Measurements from ENCODE around the gene KRTAP17-1. TPM values are rescaled to one million over a fixed set of nuclear protein-coding genes. Genes with fewer than 3 reads are reported as not detected.

KRTAP17-1 gene
- total RNA-seq, 2 donors from 2014 or later = 0.46 to 0.48 TPM

GRCh38 chr17:41339571-41340172 lies 24.2 kb upstream of the KRTAP17-1 start:
- Mint-ChIP-seq H3K27ac (no peak overlapping the region), H3K36me3 (ENCODE audit: low read depth) (no peaks in the 10 kb centered on the region), H3K4me1 (peaks cover 2% of the 10 kb centered on the region), H3K4me3 (no peak overlapping the region), H3K9me3 (peaks cover 53% of the 10 kb centered on the region), H3K27me3 (ENCODE audit: insufficient read depth) (peaks cover 18% of the 10 kb centered on the region)
- TF ChIP-seq, protein P1, sequence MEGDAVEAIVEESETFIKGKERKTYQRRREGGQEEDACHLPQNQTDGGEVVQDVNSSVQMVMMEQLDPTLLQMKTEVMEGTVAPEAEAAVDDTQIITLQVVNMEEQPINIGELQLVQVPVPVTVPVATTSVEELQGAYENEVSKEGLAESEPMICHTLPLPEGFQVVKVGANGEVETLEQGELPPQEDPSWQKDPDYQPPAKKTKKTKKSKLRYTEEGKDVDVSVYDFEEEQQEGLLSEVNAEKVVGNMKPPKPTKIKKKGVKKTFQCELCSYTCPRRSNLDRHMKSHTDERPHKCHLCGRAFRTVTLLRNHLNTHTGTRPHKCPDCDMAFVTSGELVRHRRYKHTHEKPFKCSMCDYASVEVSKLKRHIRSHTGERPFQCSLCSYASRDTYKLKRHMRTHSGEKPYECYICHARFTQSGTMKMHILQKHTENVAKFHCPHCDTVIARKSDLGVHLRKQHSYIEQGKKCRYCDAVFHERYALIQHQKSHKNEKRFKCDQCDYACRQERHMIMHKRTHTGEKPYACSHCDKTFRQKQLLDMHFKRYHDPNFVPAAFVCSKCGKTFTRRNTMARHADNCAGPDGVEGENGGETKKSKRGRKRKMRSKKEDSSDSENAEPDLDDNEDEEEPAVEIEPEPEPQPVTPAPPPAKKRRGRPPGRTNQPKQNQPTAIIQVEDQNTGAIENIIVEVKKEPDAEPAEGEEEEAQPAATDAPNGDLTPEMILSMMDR (conservative IDR thresholded peaks at IDR 0.05) = no peak
- Histone ChIP-seq H3K9me3 (ENCODE audit: control insufficient read depth, low read length) (peaks cover 27% of the 10 kb centered on the region), H3K27ac (ENCODE audit: low read depth, low read length) (no peak overlapping the region), H3K36me3 (ENCODE audit: control insufficient read depth, insufficient read depth, low read length) (no peaks in the 10 kb centered on the region), H3K27me3 (ENCODE audit: control insufficient read depth, insufficient read depth, low read length, poor library complexity, severe bottlenecking) (no peaks in the 10 kb centered on the region), H3K4me1 (ENCODE audit: control insufficient read depth, insufficient read depth, low read length) (peaks cover 3% of the 10 kb centered on the region), H3K9ac (ENCODE audit: extremely low read depth, low read length, poor library complexity, severe bottlenecking) (no peak overlapping the region), H3K4me3 (ENCODE audit: low read length) (no peak overlapping the region)
- WGBS, 2 experiments (ENCODE audit: insufficient coverage in 1 of 2, insufficient read length in 1 of 2) = 82 to 89% methylated on average over 1 to 2 of the region's 2 CpGs
- DNase-seq = no peak

- H3K4me3 ChIP-seq (ENCODE audit: low read length) = no peak overlapping the region
- TF ChIP-seq, protein P1 (conservative IDR thresholded peaks at IDR 0.05) = no peak
- peaks cover 27% of the 10 kb centered on the region for H3K9me3 ChIP-seq (ENCODE audit: control insufficient read depth, low read length)
- H3K27ac ChIP-seq (ENCODE audit: low read depth, low read length) = no peak overlapping the region
- Mint-ChIP-seq H3K27ac (no peak overlapping the region), H3K4me3 (no peak overlapping the region), H3K36me3 (ENCODE audit: low read depth) (no peaks in the 10 kb centered on the region), H3K9me3 (peaks cover 50% of the 10 kb centered on the region), H3K27me3 (ENCODE audit: insufficient read depth) (peaks cover 18% of the 10 kb centered on the region), H3K4me1 (peaks cover 8% of the 10 kb centered on the region)
- no peak for DNase-seq
- H3K27me3 ChIP-seq (ENCODE audit: control insufficient read depth, insufficient read depth, low read length, poor library complexity, severe bottlenecking) = no peaks in the 10 kb centered on the region
- H3K36me3 ChIP-seq (ENCODE audit: control insufficient read depth, insufficient read depth, low read length) = no peaks in the 10 kb centered on the region
- peaks cover 4% of the 10 kb centered on the region for H3K4me1 ChIP-seq (ENCODE audit: control insufficient read depth, insufficient read depth, low read length)
- H3K9ac ChIP-seq (ENCODE audit: extremely low read depth, low read length, poor library complexity, severe bottlenecking) = no peak overlapping the region
- WGBS, 2 experiments (ENCODE audit: insufficient coverage in 1 of 2, insufficient read length in 1 of 2) = 90 to 100% methylated on average over 5 of the region's 5 CpGs
Observed at GRCh38 chr17:41338961-41339485, 23.5 kb upstream of the KRTAP17-1 start.

DNA sequence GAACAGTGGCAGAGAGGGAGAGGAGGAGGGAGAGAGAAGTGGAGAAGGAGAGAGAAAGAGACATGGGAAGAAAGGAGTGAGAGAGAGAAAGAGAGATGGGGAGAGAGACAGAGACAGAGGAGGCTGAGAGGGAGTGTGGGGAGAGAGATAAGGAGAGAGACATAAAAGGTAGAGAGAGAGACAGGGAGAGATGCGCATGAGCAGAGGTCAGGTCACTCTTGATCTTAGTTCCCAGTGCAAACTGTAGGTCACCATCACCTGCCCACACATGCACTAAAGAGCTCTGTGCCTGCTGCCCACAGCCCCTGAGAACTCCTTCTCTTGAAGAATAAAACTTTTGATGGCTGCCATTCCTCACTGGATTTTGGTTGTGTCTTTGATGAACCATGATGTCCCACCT lies 20.2 kb upstream of the KRTAP17-1 start:
- Mint-ChIP-seq H3K4me3 (no peak overlapping the region), H3K4me1 (peaks cover 16% of the 10 kb centered on the region), H3K36me3 (ENCODE audit: low read depth) (no peaks in the 10 kb centered on the region), H3K27me3 (ENCODE audit: insufficient read depth) (peaks cover 6% of the 10 kb centered on the region), H3K27ac (no peak overlapping the region), H3K9me3 (peaks cover 17% of the 10 kb centered on the region)
- H3K9me3 ChIP-seq (ENCODE audit: control insufficient read depth, low read length) = no peaks in the 10 kb centered on the region
- H3K4me1 ChIP-seq (ENCODE audit: control insufficient read depth, insufficient read depth, low read length) = peaks cover 4% of the 10 kb centered on the region
- H3K4me3 ChIP-seq (ENCODE audit: low read length) = no peak overlapping the region
- no peak for DNase-seq
- 100% methylated on average over 1 of the region's 1 CpG for WGBS, 2 experiments (ENCODE audit: insufficient coverage in 1 of 2, insufficient read length in 1 of 2)
- TF ChIP-seq, protein P1 (conservative IDR thresholded peaks at IDR 0.05) = no peak
- H3K9ac ChIP-seq (ENCODE audit: extremely low read depth, low read length, poor library complexity, severe bottlenecking) = no peak overlapping the region
- H3K36me3 ChIP-seq (ENCODE audit: control insufficient read depth, insufficient read depth, low read length) = no peaks in the 10 kb centered on the region
- H3K27me3 ChIP-seq (ENCODE audit: control insufficient read depth, insufficient read depth, low read length, poor library complexity, severe bottlenecking) = no peaks in the 10 kb centered on the region
- no peak overlapping the region for H3K27ac ChIP-seq (ENCODE audit: low read depth, low read length)
